OCI-LY1 (cell line): ENCODE measurements around the gene DPH1.

ENCODE experiments used
- CTCF ChIP-seq: fragments of 200-600 bp; sonication (generic), shearing (Covaris generic); IDR thresholded peaks from 2 replicates; pipeline ENCODE4 v1.5.1; 2017; ENCODE audit warnings: mild to moderate bottlenecking, antibody characterized with exemption, low read length, moderate library complexity, mixed read lengths
- EZH2 ChIP-seq: fragments of 200-600 bp; sonication (generic), shearing (Covaris generic); IDR thresholded peaks from 2 replicates; pipeline ENCODE4 v1.8.0; 2017; ENCODE audit warnings: borderline replicate concordance, mixed run types, mild to moderate bottlenecking, antibody characterized with exemption, low read length, moderate library complexity, mixed read lengths

- TF ChIP-seq CTCF: no peak
- no peak for TF ChIP-seq EZH2
Measured at GRCh38 chr17:1992541-1992940, 37.4 kb upstream of the DPH1 start.
